Measurements from ENCODE around the gene HCAR2. TPM values are rescaled to one million over a fixed set of nuclear protein-coding genes. Genes with fewer than 3 reads are reported as not detected.

Gene HCAR2
- total and polyA plus RNA-seq, 2 donors (not counting 1 experiment from before 2014, with no cell fraction given): 0.82 TPM; not detected in 1

GRCh38 chr12:122651520-122652224 is 51.5 kb downstream of the HCAR2 start:
- Histone ChIP-seq H3K4me3 (ENCODE audit: control extremely low read depth in 1 of 5, extremely low read depth in 1 of 5, insufficient read depth in 1 of 5, low read depth in 2 of 5, low read length in 4 of 5) (no peak overlapping the region), H3K36me3 (replicated peaks in 1 of 2; ENCODE audit: control extremely low read depth in 1 of 2, control insufficient read depth in 1 of 2, extremely low read depth in 1 of 2, insufficient read depth in 2 of 2, low read length in 1 of 2) (no peaks in the 10 kb centered on the region), H3K9me3 (ENCODE audit: control extremely low read depth in 1 of 3, control insufficient read depth in 2 of 3, insufficient read depth in 1 of 3, low read length in 2 of 3) (no peaks in the 10 kb centered on the region), H3K9ac (ENCODE audit: low read length) (no peak overlapping the region), H3K79me2 (ENCODE audit: control insufficient read depth, insufficient read depth, low read length) (no peaks in the 10 kb centered on the region), H3K4me2 (replicated peaks; ENCODE audit: low read depth, low read length, poor library complexity, severe bottlenecking) (no peak overlapping the region), H3K27me3 (replicated peaks in 1 of 4; ENCODE audit: control extremely low read depth in 1 of 4, control insufficient read depth in 3 of 4, insufficient read depth in 4 of 4, low read length in 3 of 4) (no peaks in the 10 kb centered on the region), H3K27ac (ENCODE audit: low read length in 2 of 2) (no peak overlapping the region), H3K4me1 (ENCODE audit: control insufficient read depth in 2 of 2, insufficient read depth in 2 of 2, low read length in 2 of 2) (peaks cover 0 to 7% of the 10 kb centered on the region in 2 donors), H2AFZ (ENCODE audit: insufficient read depth, low read depth, low read length, poor library complexity, severe bottlenecking) (no peak overlapping the region), H4K20me1 (ENCODE audit: control insufficient read depth, insufficient read depth, low read length, poor library complexity, severe bottlenecking) (no peaks in the 10 kb centered on the region)
- Mint-ChIP-seq H3K9me3 (ENCODE audit: insufficient read depth) (no peaks in the 10 kb centered on the region), H3K27me3 (no peaks in the 10 kb centered on the region), H3K27ac (no peak overlapping the region), H3K4me3 (no peak overlapping the region), H3K4me1 (peaks cover 8% of the 10 kb centered on the region)
- ChIA-PET POLR2A (no interaction called here), CTCF (no interaction called here)
- intact Hi-C loops (cut with micrococcal nuclease): no loop called here
- DNase-seq (no peak), ATAC-seq (ENCODE audit: low read depth) (no peak)
- WGBS (ENCODE audit: insufficient coverage): 100% methylated on average over 1 of the region's 11 CpGs
- TF ChIP-seq, protein P1, sequence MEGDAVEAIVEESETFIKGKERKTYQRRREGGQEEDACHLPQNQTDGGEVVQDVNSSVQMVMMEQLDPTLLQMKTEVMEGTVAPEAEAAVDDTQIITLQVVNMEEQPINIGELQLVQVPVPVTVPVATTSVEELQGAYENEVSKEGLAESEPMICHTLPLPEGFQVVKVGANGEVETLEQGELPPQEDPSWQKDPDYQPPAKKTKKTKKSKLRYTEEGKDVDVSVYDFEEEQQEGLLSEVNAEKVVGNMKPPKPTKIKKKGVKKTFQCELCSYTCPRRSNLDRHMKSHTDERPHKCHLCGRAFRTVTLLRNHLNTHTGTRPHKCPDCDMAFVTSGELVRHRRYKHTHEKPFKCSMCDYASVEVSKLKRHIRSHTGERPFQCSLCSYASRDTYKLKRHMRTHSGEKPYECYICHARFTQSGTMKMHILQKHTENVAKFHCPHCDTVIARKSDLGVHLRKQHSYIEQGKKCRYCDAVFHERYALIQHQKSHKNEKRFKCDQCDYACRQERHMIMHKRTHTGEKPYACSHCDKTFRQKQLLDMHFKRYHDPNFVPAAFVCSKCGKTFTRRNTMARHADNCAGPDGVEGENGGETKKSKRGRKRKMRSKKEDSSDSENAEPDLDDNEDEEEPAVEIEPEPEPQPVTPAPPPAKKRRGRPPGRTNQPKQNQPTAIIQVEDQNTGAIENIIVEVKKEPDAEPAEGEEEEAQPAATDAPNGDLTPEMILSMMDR (IDR thresholded peaks at IDR 0.05): no peak
- TF ChIP-seq EZH2 (IDR thresholded peaks at IDR 0.05; ENCODE audit: borderline replicate concordance, insufficient read depth, low read depth, low read length, poor library complexity, severe bottlenecking): no peak

Small RNAs within 50 kb of the gene (small RNA-seq; reads per million reads assigned to genes)
- gene AC026333.2 (ENCODE audit: insufficient read length, low read depth, low replicate concordance): not detected

Other genes with a start within 250 kb of the HCAR2 start
- 56.2 and 57.0 TPM in 2 replicates for gene ZCCHC8, start 202.4 kb downstream of the HCAR2 start, total RNA-seq
- 30.0 and 30.7 TPM in 2 replicates for gene ZCCHC8, start 202.4 kb downstream of the HCAR2 start, polyA plus RNA-seq
- gene RSRC2, start 176.4 kb downstream of the HCAR2 start, total RNA-seq: 151 and 155 TPM in 2 replicates
- gene RSRC2, start 176.4 kb downstream of the HCAR2 start, polyA plus RNA-seq: 56.2 and 205 TPM in 2 replicates
- 49.0 and 52.4 TPM in 2 replicates for gene KNTC1, start 176.1 kb downstream of the HCAR2 start, total RNA-seq
- gene KNTC1, start 176.1 kb downstream of the HCAR2 start, polyA plus RNA-seq: 27.1 and 35.5 TPM in 2 replicates
- 0.12 TPM in 1 of 2 replicates, not detected in the other for gene HCAR3, start 13.5 kb upstream of the HCAR2 start, total RNA-seq
- gene HCAR3, start 13.5 kb upstream of the HCAR2 start, polyA plus RNA-seq: 0.59 and 1.2 TPM in 2 replicates
- gene HCAR1, start 27.5 kb upstream of the HCAR2 start, total RNA-seq: not detected in 2 replicates
- gene HCAR1, start 27.5 kb upstream of the HCAR2 start, polyA plus RNA-seq: 0.06 and 0.09 TPM in 2 replicates
- 54.5 and 59.0 TPM in 2 replicates for gene DENR, start 49.5 kb upstream of the HCAR2 start, total RNA-seq
- 14.0 and 22.6 TPM in 2 replicates for gene DENR, start 49.5 kb upstream of the HCAR2 start, polyA plus RNA-seq
- gene CCDC62, start 71.2 kb upstream of the HCAR2 start, total RNA-seq: 4.2 and 5.4 TPM in 2 replicates
- 1.5 and 2.1 TPM in 2 replicates for gene CCDC62, start 71.2 kb upstream of the HCAR2 start, polyA plus RNA-seq
- 390 and 411 TPM in 2 replicates for gene HIP1R, start 132.1 kb upstream of the HCAR2 start, total RNA-seq
- gene HIP1R, start 132.1 kb upstream of the HCAR2 start, polyA plus RNA-seq: 289 and 411 TPM in 2 replicates
- 87.2 and 88.1 TPM in 2 replicates for gene VPS37B, start 192.8 kb upstream of the HCAR2 start, total RNA-seq
- 66.7 and 100 TPM in 2 replicates for gene VPS37B, start 192.8 kb upstream of the HCAR2 start, polyA plus RNA-seq